Duodenal mucosa (tissue), 2 donors: Measurements from ENCODE around the gene TMEM30A.

ENCODE experiments used
- H3K27ac ChIP-seq: one replicate; pipeline ENCODE4 v1.7.0; 2013; ENCODE audit warnings: low read depth, low read length
- H3K27me3 ChIP-seq, 2 donors: one replicate each; pipeline ENCODE4 v1.7.0; 2013; ENCODE audit warnings: low read length in 2 of 2, control low read depth in 1 of 2; ENCODE audit not compliant: insufficient read depth in 2 of 2, control insufficient read depth in 1 of 2
- H3K36me3 ChIP-seq, 2 donors: one replicate each; pipeline ENCODE4 v1.7.0; 2013; ENCODE audit warnings: low read length in 2 of 2, control low read depth in 1 of 2; ENCODE audit not compliant: insufficient read depth in 2 of 2, control insufficient read depth in 1 of 2
- H3K4me1 ChIP-seq, 2 donors: one replicate each; pipeline ENCODE4 v1.7.0; 2013; ENCODE audit warnings: low read length in 2 of 2, control low read depth in 1 of 2; ENCODE audit not compliant: insufficient read depth in 2 of 2, control insufficient read depth in 1 of 2
- H3K4me3 ChIP-seq, 2 donors: one replicate each; pipeline ENCODE4 v1.7.0; 2013; ENCODE audit warnings: low read length in 2 of 2, low read depth in 1 of 2
- H3K9ac ChIP-seq, 2 donors: one replicate each; pipeline ENCODE4 v1.7.0; 2013; ENCODE audit warnings: low read length in 2 of 2, low read depth in 1 of 2
- H3K9me3 ChIP-seq, 2 donors: one replicate each; pipeline ENCODE4 v1.7.0; 2013; ENCODE audit warnings: low read length in 2 of 2, control low read depth in 1 of 2; ENCODE audit not compliant: control insufficient read depth in 1 of 2

The TMEM30A gene

GRCh38 chr6:75268121-75268987 is 16.2 kb downstream of the TMEM30A start:
- Histone ChIP-seq H3K9me3 (no peaks in the 10 kb centered on the region), H3K9ac (no peak overlapping the region), H3K36me3 (peaks cover under 1 to 9% of the 10 kb centered on the region in 2 donors), H3K4me3 (no peak overlapping the region), H3K27me3 (no peaks in the 10 kb centered on the region), H3K4me1 (peaks cover 14 to 21% of the 10 kb centered on the region in 2 donors), H3K27ac (no peak overlapping the region)

DNA sequence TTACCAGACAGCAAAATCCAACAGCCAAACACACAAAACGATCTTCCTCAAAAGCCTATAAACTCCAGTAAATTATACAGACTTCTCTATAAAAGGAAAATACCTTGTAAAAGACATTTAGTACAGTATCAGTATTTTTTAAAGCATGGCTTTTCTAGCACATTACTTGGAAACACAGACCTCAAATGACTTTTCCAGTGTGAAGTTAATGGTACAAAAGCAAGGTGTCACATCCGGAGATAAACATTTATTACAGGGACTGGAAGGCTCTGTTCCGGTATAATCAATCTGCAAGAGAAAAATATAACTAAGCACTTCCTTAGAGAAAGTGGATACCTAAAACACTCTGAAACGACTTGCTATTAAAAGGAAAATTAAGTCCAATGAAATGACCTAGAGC is 17.1 kb downstream of the TMEM30A start:
- H3K36me3 ChIP-seq: peaks cover 4 to 9% of the 10 kb centered on the region in 2 donors
- no peaks in the 10 kb centered on the region for H3K9me3 ChIP-seq
- H3K27me3 ChIP-seq: no peaks in the 10 kb centered on the region
- H3K4me3 ChIP-seq: no peak overlapping the region
- H3K27ac ChIP-seq: no peak overlapping the region
- H3K4me1 ChIP-seq: peaks cover 14 to 15% of the 10 kb centered on the region in 2 donors
- H3K9ac ChIP-seq: no peak overlapping the region

DNA sequence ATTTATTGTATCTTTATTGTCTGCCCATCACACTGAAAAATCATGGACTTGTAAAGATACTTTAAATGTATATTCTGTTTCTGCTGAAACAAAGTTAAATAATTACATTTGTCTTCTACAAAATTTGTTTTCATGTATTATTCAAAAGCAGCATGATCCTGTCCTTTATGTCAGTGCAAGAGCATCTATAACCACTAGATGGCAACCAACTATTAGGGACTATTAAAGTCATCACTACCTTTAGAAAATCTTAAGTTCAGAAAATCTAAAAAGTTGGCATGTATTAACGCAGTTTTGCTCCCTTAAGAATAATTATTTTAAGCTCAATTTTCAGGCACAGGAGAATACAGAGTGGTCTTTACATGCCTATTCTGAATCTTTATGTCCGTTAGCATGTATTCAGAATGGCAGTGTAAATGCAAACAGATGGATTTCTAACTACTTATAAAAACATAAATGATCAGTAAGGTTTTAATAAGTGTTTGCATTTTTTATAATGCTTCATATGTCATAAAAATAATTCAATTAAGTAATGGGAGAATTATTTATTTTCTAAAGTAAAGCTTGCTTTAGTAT is 17.8 kb downstream of the TMEM30A start:
- Histone ChIP-seq H3K4me1 (peaks cover 14 to 15% of the 10 kb centered on the region in 2 donors), H3K27me3 (no peaks in the 10 kb centered on the region), H3K36me3 (peaks cover 4 to 7% of the 10 kb centered on the region in 2 donors), H3K4me3 (no peak overlapping the region), H3K9me3 (no peaks in the 10 kb centered on the region), H3K9ac (no peak overlapping the region), H3K27ac (no peak overlapping the region)

GRCh38 chr6:75263401-75263750 is 21.2 kb downstream of the TMEM30A start:
- H3K27me3 ChIP-seq: no peaks in the 10 kb centered on the region
- H3K36me3 ChIP-seq: peaks cover 4 to 26% of the 10 kb centered on the region in 2 donors
- no peak overlapping the region for H3K9ac ChIP-seq
- peaks cover 8 to 11% of the 10 kb centered on the region in 2 donors for H3K4me1 ChIP-seq
- H3K4me3 ChIP-seq: no peak overlapping the region
- H3K9me3 ChIP-seq: no peaks in the 10 kb centered on the region
- no peak overlapping the region for H3K27ac ChIP-seq

GRCh38 chr6:75262716-75263400 is 21.7 kb downstream of the TMEM30A start:
- peaks cover 6% of the 10 kb centered on the region in 2 donors for H3K4me1 ChIP-seq
- H3K9me3 ChIP-seq: no peaks in the 10 kb centered on the region
- H3K4me3 ChIP-seq: no peak overlapping the region
- H3K9ac ChIP-seq: no peak overlapping the region
- no peak overlapping the region for H3K27ac ChIP-seq
- peaks cover 4 to 28% of the 10 kb centered on the region in 2 donors for H3K36me3 ChIP-seq
- H3K27me3 ChIP-seq: no peaks in the 10 kb centered on the region

GRCh38 chr6:75261299-75261698 is 23.3 kb downstream of the TMEM30A start:
- no peak overlapping the region for H3K9ac ChIP-seq
- no peaks in the 10 kb centered on the region for H3K27me3 ChIP-seq
- no peak overlapping the region for H3K4me3 ChIP-seq
- no peak overlapping the region for H3K27ac ChIP-seq
- H3K4me1 ChIP-seq: no peaks in the 10 kb centered on the region
- peaks cover 7 to 33% of the 10 kb centered on the region in 2 donors for H3K36me3 ChIP-seq
- no peaks in the 10 kb centered on the region for H3K9me3 ChIP-seq

DNA sequence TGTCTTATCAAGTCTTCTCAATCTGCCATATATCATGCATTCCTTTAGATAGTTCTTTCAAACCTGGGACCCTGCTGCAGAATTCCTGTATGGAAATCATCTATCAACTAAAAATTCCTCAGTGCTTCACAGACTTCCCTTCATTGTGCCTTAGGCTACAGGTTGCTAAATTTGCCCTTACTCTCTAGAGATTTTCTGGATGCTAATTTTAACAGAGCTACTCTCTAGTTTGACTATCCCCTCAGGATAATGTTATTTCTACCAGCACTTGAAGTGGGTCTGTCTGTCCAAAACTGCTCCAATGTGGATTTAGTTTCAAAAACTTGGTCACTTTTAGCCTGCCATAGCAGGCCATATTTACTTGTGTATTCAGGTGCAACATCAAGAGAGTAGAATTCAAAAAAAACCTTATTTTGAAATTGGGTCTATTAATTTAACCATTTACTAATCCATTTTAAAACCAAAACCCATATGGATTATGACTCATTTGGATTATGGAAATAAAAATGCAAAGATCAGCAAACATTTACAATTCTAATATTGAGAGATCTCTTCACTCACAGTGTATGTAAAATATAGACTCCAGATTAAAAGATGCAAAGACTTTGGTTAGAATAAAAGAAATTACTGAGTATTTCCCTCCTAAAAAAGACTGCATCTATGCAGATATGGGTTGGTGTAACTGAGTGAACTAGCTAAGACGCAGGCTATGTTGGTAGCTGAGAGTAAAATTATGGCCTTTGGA is 27.1 kb downstream of the TMEM30A start:
- no peak overlapping the region for H3K9ac ChIP-seq
- H3K27ac ChIP-seq: no peak overlapping the region
- H3K4me1 ChIP-seq: no peaks in the 10 kb centered on the region
- H3K9me3 ChIP-seq: no peaks in the 10 kb centered on the region
- H3K36me3 ChIP-seq: peaks cover 6 to 51% of the 10 kb centered on the region in 2 donors
- H3K4me3 ChIP-seq: no peak overlapping the region
- H3K27me3 ChIP-seq: no peaks in the 10 kb centered on the region

GRCh38 chr6:75250552-75250951 is 34.0 kb downstream of the TMEM30A start:
- Histone ChIP-seq H3K36me3 (peaks cover 3 to 14% of the 10 kb centered on the region in 2 donors), H3K4me3 (no peak overlapping the region), H3K27ac (no peak overlapping the region), H3K9me3 (no peaks in the 10 kb centered on the region), H3K9ac (no peak overlapping the region), H3K27me3 (peaks cover 0 to 4% of the 10 kb centered on the region in 2 donors), H3K4me1 (no peaks in the 10 kb centered on the region)

DNA sequence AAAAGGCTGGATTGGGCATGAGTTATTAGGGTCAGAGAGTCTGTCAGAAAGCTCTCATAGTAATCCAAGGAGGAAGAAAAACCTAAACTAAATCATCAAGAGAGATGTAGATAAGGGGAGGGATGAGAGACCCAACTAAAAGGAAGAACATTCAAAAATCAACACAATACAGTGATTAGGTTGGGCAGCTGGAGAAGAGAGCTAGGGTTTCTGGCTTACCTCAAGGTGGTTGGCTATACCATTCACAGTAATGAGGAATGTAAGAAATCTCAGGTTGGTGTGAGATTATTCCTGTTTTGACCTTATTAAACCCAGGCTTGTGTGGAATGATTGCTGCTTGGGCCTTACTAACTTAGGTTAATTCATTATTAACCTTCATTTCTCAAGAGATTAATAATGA is 34.8 kb downstream of the TMEM30A start:
- H3K36me3 ChIP-seq: peaks cover 0 to 10% of the 10 kb centered on the region in 2 donors
- no peaks in the 10 kb centered on the region for H3K9me3 ChIP-seq
- H3K27ac ChIP-seq: no peak overlapping the region
- H3K4me3 ChIP-seq: no peak overlapping the region
- H3K27me3 ChIP-seq: peaks cover 0 to 4% of the 10 kb centered on the region in 2 donors
- no peaks in the 10 kb centered on the region for H3K4me1 ChIP-seq
- H3K9ac ChIP-seq: no peak overlapping the region
